Measurements from ENCODE around the gene EREG. TPM values are rescaled to one million over a fixed set of nuclear protein-coding genes. Genes with fewer than 3 reads are reported as not detected.

EREG gene
- polyA plus RNA-seq, 1 of the 3 experiments (the other 2 are of a cell fraction): not detected

GRCh38 chr4:74362347-74362746 lies 2.6 kb upstream of the EREG start:
- CTCF ChIA-PET: no interaction called here
- TF ChIP-seq RXRA (IDR thresholded peaks at IDR 0.05; ENCODE audit: borderline replicate concordance, low read depth) (no peak), USF2 (IDR thresholded peaks at IDR 0.05; ENCODE audit: borderline replicate concordance, low read depth, low read length) (no peak), USF1 (IDR thresholded peaks at IDR 0.05; ENCODE audit: borderline replicate concordance, low read depth) (no peak), POLR2AphosphoS5 (IDR thresholded peaks at IDR 0.05; ENCODE audit: low read depth, low read length) (no peak), TAF1 (IDR thresholded peaks at IDR 0.05; ENCODE audit: borderline replicate concordance, low read depth, low read length) (no peak), MXI1 (IDR thresholded peaks at IDR 0.05; ENCODE audit: low read depth, low read length) (no peak), NRF1 (IDR thresholded peaks at IDR 0.05; ENCODE audit: low read depth, low read length) (no peak)
- WGBS (ENCODE audit: low lambda C conversion rate): 34% methylated on average over 3 of the region's 3 CpGs
- POLR2A ChIA-PET: no interaction called here
- H4K20me1 ChIP-seq (ENCODE audit: insufficient read depth): no peaks in the 10 kb centered on the region
- H2AFZ ChIP-seq (ENCODE audit: low read depth): no peak overlapping the region
- H3K27ac ChIP-seq (ENCODE audit: low read depth in 2 of 2, low read length in 1 of 2): no peak overlapping the region
- no peaks in the 10 kb centered on the region for H3K79me2 ChIP-seq (ENCODE audit: insufficient read depth)
- peaks cover 30% of the 10 kb centered on the region for H3K27me3 ChIP-seq (ENCODE audit: insufficient read depth)
- H3K4me1 ChIP-seq (ENCODE audit: control insufficient read depth in 1 of 2, insufficient read depth in 2 of 2, low read depth in 1 of 2, low read length in 1 of 2): no peaks in the 10 kb centered on the region; a peak in 1 of 4 replicates
- H3K9me3 ChIP-seq: no peaks in the 10 kb centered on the region
- no peak overlapping the region for H3K9ac ChIP-seq
- H3K4me2 ChIP-seq: no peak overlapping the region
- no peak overlapping the region for H3K4me3 ChIP-seq (ENCODE audit: low read depth in 2 of 2, low read length in 1 of 2)
- H3K36me3 ChIP-seq (replicated peaks in 1 of 2; ENCODE audit: control insufficient read depth in 1 of 2, insufficient read depth in 2 of 2, low read length in 1 of 2): no peaks in the 10 kb centered on the region
- H3F3A ChIP-seq (replicated peaks; ENCODE audit: insufficient read depth): no peaks in the 10 kb centered on the region
- H3K9me2 ChIP-seq: no peaks in the 10 kb centered on the region
- no peak for DNase-seq

- Histone ChIP-seq H3K9ac (no peak overlapping the region), H2AFZ (ENCODE audit: low read depth) (no peak overlapping the region), H3K27ac (ENCODE audit: low read depth in 2 of 2, low read length in 1 of 2) (no peak overlapping the region), H3K79me2 (ENCODE audit: insufficient read depth) (no peaks in the 10 kb centered on the region), H3K9me2 (no peaks in the 10 kb centered on the region), H3K4me1 (ENCODE audit: control insufficient read depth in 1 of 2, insufficient read depth in 2 of 2, low read depth in 1 of 2, low read length in 1 of 2) (no peaks in the 10 kb centered on the region; a peak in 1 of 4 replicates), H3K9me3 (no peaks in the 10 kb centered on the region), H4K20me1 (ENCODE audit: insufficient read depth) (no peaks in the 10 kb centered on the region), H3K27me3 (ENCODE audit: insufficient read depth) (peaks cover 30% of the 10 kb centered on the region), H3K4me2 (no peak overlapping the region), H3F3A (replicated peaks; ENCODE audit: insufficient read depth) (no peaks in the 10 kb centered on the region), H3K36me3 (replicated peaks in 1 of 2; ENCODE audit: control insufficient read depth in 1 of 2, insufficient read depth in 2 of 2, low read length in 1 of 2) (no peaks in the 10 kb centered on the region), H3K4me3 (ENCODE audit: low read depth in 2 of 2, low read length in 1 of 2) (no peak overlapping the region)
- ChIA-PET CTCF (no interaction called here), POLR2A (no interaction called here)
- no peak for DNase-seq
- TF ChIP-seq CHD2 (IDR thresholded peaks at IDR 0.05; ENCODE audit: low read length, partially characterized antibody): no peak
- no peak for TF ChIP-seq USF2 (IDR thresholded peaks at IDR 0.05; ENCODE audit: borderline replicate concordance, low read depth, low read length)
- TF ChIP-seq GATA2 (CRISPR knock-in tag; IDR thresholded peaks at IDR 0.05): no peak
- no peak for TF ChIP-seq NFIC (IDR thresholded peaks at IDR 0.05; ENCODE audit: borderline replicate concordance)
- TF ChIP-seq POLR2AphosphoS5 (IDR thresholded peaks at IDR 0.05; ENCODE audit: low read depth, low read length): no peak
- no peak for TF ChIP-seq RXRA (IDR thresholded peaks at IDR 0.05; ENCODE audit: borderline replicate concordance, low read depth)
- TF ChIP-seq YY1 (IDR thresholded peaks at IDR 0.05; ENCODE audit: low read depth): no peak
- no peak for TF ChIP-seq TCF12 (IDR thresholded peaks at IDR 0.05)
- TF ChIP-seq RAD21 (IDR thresholded peaks at IDR 0.05; ENCODE audit: low read length): no peak
- no peak for TF ChIP-seq MAX (IDR thresholded peaks at IDR 0.05; ENCODE audit: low read depth)
- no peak for TF ChIP-seq CTCF (IDR thresholded peaks at IDR 0.05)
- TF ChIP-seq SMC3 (IDR thresholded peaks at IDR 0.05; ENCODE audit: low read depth, low read length): no peak
- no peak for TF ChIP-seq PBX3 (IDR thresholded peaks at IDR 0.05)
- TF ChIP-seq SIN3A (IDR thresholded peaks at IDR 0.05; ENCODE audit: borderline replicate concordance, low read depth, low read length): no peak
- no peak for TF ChIP-seq TEAD4 (IDR thresholded peaks at IDR 0.05; ENCODE audit: borderline replicate concordance, insufficient read depth)
- TF ChIP-seq MEF2A (IDR thresholded peaks at IDR 0.05; ENCODE audit: borderline replicate concordance, low read depth): no peak
- WGBS (ENCODE audit: low lambda C conversion rate): 11% methylated on average over 8 of the region's 8 CpGs
Observed at GRCh38 chr4:74364256-74364651, 691 bp upstream of the EREG start.
